Measurements from ENCODE around the gene ACER2.
"Not testable (repeated sequence)": the region's sequence is repeated elsewhere in the genome, so short reads cannot be mapped to it uniquely, and the experiment has no call there.

The ACER2 gene

DNA sequence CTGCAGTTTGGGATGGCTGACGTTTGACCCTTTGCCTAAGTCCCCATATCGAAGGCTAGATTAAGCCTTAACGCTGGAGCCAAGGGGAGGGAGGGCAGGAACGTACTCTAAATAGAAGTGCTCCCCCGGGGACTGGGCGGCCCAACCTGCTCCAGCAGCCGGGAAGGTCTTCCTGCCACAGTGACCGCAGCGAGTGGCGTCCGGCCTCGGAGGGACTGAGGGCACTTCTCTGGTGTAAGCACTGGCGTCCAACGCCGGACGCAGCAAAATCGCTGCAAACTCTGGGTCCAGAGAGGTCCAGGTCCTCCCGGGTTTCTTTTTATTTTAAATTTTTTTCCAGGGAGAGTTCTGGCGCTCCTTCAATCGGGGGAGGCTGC is 505 bp upstream of the ACER2 start:
- DNase-seq (ENCODE audit: low read depth in 1 of 2, low spot score in 1 of 2): no peak

DNA sequence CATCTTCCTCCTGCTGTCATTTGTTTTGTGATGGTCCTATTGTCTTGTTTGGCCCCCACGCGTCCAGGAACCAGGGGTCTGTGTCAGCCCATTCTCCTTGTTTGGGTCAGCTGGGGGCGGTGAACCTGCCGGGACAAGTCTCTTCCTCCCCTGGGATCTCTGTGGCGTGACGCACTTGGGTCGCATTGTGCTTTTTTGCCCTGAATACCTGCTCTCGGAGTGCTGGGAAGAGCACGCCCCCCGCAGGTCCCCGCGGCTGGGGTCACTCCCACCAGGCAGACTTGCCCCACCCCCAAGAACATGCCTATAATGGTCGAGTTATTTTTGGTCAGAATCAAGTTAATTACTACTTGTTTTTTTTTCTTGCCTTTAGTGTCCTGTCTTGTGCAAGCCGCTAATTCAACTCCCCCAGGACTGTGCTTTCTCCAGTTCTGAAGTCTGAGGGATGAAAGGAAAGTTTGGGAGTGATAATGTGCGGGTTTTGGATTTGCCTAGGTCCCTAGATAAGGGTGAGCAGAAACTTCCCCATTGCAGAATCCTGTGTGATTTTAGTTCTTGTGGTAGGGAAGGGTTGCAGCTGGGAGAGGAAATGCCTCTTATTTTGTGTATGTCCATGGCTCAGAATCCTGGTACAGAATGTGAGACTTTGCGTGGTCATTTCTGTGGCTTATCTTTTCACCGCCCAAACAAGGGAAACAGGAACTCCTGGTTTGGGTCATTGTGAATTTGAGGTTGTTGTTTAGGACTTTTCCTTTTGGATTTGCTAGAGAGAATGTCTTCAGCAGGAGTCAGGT is 789 bp downstream of the ACER2 start:
- no peak for DNase-seq (ENCODE audit: low read depth in 1 of 2, low spot score in 1 of 2)

DNA sequence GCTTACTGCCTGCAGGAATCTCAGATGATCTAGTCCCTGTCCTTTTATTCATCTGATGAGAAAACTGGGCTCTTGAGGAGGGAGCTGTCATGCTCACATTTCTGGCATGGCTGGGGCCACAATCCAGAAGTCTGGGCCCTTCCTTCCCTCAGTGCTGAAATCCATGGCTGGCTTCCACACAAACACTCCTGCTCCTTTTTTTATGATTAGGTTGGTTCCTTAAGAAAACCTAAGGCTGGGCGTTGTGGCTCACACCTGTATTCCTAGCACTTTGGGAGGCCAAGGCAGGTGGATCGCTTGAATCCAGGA is 1.3 kb downstream of the ACER2 start:
- DNase-seq (ENCODE audit: low read depth in 1 of 2, low spot score in 1 of 2): no peak

DNA sequence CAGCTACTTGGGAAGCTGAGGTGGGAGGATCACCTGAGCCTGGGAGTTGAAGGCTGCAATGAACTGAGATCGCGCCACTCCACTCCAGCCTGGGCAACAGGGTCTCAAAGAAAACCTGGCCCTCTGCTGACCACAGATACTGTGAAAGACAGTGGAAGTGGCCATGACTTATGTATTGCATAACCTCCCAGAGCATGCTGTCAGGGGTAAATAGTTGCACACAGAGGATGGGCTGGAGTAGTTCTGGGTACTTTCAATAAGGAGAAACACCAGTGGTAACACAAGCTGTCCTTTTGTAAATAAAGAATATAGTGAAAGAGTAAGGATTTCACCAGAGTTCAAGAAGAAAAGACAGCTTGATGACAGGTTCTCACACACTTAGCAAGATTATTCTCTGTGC is 1.8 kb downstream of the ACER2 start:
- DNase-seq (ENCODE audit: low read depth in 1 of 2, low spot score in 1 of 2): no peak

DNA sequence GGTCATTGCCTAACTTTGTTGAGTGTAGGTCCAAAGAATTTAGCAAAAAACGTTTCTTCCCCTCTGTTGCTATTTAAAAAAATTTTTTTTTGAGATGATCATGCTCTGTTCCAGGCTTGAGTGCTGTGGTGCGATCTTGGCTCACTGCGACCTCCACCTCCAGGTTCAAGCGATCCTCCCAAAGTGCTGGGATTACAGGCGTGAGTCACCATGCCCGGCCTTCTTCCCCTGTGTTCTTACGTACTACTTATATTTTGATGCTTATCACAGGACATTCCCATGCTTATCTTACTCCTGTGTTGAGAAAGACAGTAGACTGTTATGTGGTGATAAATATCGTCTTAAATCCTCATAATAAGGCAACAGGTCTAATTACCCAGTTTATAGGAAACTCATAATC is 2.5 kb downstream of the ACER2 start:
- DNase-seq (ENCODE audit: low read depth in 1 of 2, low spot score in 1 of 2): no peak

DNA sequence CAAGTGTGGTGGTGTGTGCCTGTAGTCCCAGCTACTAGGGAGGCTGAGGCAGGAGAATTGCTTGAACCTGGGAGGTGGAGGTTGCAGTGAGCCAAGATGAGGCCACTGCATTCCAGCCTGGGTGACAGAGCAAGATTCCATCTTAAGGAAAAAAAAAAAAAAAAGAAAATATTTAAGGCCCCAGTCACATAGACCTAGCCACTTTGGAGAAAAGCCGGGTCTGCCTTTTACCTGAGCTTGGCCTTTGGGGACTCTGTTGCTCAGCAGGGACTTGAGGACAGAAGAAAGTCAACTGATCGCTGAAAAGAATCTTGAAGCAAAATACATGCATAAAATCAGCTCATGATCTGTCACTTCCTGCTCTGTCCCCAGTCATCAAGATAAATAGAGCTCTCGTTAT is 4.6 kb downstream of the ACER2 start:
- not testable (repeated sequence) for DNase-seq (ENCODE audit: low read depth in 1 of 2, low spot score in 1 of 2)

DNA sequence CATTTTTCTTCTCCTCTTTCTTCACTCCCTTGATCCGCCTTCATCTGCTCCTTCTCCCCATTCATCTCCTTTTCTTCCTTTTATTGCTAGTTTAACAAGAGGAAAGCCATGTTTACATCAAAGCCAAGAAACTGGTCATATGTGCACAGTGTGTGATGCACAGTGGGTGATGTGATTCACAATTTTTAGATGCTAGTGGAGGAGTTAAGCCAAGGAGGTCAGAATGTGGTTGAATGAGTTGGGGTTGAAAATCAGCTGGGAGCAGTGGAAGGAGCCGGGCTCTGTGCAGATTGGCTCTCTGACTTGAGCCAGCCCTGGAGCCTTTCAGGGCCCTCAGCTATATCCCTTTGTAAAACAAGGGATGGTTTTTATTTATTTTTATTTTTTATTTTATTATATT is 7.3 kb downstream of the ACER2 start:
- no peak for DNase-seq (ENCODE audit: low read depth in 1 of 2, low spot score in 1 of 2)

DNA sequence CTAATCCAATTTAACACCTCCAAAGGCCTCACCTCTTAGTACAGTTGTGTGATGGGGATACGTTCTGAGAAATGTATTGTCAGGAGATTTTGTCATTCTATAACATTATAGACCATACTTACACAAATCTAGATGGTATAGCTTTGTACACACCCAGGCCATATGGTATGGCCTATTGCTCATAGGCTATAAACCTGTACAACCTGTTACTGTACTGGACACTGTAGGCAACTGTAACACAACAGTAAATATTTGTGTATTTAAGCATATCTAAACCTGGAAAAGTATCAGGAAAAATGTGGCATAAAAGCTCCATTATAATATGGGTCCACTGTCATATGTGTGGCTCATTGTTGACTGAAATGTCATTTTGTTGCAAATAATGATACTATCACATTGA is 12.1 kb downstream of the ACER2 start:
- DNase-seq (ENCODE audit: low read depth in 1 of 2, low spot score in 1 of 2): no peak

DNA sequence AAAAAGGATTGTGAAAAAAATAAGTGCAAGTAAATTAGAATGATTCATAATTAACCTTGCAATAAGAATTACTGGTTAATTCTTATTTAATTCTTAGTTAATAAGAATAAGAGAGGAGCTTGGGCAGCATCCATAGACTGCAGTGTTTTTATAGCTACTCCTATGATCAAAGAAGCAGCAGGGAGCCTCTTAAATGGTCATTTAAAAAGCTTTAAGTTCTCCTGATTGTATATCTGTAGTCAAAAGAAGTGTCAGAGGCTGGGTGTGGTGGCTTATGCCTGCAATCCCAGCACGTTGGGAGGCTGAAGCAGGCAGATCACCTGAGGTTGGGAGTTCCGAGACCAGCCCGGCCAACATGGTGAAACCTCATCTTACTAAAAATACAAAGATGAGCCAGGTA is 14.4 kb downstream of the ACER2 start:
- no peak for DNase-seq (ENCODE audit: low read depth in 1 of 2, low spot score in 1 of 2)

DNA sequence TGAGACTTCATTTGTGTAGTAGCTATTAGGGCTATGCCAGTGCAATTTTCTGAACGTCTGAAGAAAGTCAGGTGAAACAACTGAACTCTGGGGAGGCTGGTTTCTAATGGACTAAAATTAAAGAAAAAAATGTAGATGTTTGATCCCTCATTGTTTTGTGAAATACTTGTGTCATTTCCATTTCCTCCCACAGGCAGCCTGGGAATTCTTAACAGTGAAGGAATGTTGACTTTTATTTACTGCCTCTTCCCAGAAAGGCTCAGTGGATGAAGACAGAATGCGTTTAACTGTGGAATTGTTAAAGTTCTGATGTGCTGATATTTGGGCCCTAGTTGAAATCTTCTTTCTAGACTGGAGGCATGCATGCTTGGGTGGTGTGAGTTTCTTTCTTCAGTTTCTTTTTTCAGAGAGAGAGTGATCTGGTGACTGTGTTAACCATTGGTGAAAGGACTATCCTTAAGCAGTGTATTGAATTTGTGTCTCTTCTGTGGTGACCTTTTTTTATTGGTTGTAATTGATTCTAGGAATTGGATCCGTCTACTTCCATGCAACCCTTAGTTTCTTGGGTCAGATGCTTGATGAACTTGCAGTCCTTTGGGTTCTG is 15.5 kb downstream of the ACER2 start:
- DNase-seq (ENCODE audit: low read depth in 1 of 2, low spot score in 1 of 2): no peak

DNA sequence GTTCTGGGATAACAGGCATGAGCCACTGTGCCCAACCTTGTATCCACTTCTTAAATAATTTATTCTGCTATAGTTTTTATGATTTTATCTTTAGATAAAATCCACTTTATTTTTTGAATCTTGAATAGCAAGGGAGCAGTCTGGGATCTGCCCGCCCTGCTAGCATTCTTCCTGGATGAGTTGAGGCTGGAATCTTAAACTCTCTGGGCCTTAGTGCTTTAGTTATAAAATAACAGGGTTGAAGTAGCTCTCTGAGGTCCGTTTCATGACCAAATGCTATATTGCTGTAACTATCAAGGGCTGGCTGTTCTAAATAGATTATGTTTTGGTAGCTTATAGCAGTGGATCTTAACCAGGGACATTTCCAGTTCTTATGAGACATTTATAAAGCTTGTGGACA is 20.8 kb downstream of the ACER2 start:
- no peak for DNase-seq (ENCODE audit: low read depth in 1 of 2, low spot score in 1 of 2)

DNA sequence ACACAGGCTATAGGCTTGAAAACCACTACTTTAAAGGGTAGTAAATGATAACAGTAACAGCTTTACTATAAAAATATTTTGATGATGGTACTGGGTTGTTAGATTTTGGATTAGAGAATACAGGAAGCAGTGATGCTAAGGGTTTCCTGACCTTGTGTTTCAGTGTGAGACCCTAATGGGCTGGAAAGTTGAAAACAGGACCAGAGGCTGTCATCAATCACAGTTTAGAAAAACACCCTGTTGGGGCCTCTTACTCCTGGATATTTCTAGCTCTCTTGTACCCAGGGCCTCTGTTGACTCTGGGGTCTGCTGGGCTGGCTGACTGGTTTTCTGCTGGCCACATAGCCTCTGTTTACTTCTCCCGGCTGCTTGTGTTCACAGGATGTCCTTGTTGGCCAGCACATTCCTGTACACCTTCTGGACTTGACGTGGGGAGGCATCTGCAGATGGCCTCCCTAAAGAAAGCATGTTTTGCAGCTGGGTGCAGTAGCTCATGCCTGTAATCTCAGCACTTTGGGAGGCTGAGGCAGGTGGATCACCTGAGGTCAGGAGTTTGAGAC is 21.5 kb downstream of the ACER2 start:
- no peak for DNase-seq (ENCODE audit: low read depth in 1 of 2, low spot score in 1 of 2)

DNA sequence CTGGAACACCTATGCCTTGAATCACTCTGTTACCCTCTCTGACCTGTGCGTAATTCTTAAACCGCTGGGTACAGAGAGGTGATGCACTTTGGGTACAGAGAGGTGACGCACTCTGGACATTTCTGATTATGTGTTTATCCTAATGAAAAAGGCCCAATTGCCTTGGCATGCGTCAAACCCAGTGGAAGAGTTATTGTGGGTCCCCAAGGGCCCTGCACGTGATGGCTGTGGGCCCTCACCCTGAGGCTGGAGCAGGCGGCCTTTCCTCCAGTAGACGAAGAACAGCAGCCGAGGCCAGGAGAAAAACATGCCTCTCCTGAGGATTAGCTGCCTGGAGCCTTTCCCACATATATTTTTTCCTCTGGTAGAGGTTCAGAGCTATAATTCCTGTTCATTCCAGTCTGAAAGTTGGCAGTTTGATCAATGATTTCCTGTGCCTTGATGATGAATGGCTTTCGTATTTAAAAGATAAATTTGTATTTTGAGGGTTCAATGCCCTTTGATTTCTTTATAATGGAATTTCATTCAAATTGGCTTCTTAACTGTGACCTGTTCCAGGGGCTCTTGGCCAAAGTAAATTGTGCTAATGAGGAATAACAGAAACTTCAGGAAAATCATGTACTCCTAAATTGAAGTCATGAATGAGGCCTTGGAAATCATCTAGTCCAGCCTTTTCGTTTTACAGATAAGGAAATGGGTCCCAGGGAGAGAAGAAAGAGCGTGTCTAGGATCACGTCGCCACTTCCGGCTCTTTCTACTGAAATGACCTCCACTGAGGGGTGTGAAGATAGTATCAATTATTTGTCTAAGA is 22.8 kb downstream of the ACER2 start:
- no peak for DNase-seq (ENCODE audit: low read depth in 1 of 2, low spot score in 1 of 2)

DNA sequence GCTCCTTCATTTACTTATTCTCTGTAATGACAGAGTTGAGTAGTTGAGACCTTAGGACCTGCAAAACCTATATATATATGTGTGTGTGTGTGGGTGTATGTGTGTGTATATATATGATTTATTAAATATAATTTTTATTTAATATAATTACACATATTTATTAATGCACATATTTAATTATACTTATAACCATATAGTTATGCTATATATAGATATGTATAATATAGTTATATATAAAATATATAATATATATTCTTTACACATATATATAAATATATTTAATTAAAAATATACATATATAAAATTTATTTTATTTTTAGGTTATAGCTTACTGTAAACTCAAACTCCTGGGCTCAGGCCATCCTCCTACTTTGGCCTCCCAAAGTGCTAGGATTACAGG is 23.7 kb downstream of the ACER2 start:
- no peak for DNase-seq (ENCODE audit: low read depth in 1 of 2, low spot score in 1 of 2)

DNA sequence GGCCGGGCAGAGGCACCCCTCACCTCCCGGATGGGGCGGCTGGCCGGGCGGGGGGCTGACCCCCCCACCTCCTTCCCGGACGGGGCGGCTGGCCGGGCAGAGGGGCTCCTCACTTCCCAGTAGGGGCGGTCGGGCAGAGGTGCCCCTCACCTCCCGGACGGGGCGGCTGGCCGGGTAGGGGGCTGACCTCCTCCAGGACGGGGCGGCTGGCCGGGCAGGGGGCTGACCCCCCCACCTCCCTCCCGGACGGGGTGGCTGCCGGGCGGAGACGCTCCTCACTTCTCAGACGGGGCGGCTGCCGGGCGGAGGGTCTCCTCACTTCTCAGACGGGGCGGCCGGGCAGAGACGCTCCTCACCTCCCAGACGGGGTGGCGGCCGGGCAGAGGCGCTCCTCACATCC is 24.9 kb downstream of the ACER2 start:
- DNase-seq (ENCODE audit: low read depth in 1 of 2, low spot score in 1 of 2): not testable (repeated sequence)

DNA sequence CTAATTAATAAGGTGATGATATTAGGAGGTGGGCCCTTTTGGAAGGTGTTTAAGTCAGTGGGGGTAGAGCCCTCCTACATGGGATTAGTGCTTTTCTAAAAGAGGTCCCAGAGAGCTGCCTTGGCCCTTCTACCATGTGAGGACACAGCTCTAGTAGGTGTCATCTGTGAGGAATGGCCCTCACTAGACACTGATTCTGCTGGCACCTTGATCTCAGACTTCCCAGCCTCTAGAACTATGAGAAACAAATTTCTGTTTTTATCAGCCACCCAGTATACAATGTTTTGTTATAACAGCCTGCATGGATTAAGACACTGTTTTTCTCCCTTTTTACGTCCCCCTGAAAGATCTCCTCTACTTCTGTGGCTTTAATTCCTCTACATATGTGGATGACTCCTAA is 31.6 kb downstream of the ACER2 start:
- no peak for DNase-seq (ENCODE audit: low read depth in 1 of 2, low spot score in 1 of 2)

DNA sequence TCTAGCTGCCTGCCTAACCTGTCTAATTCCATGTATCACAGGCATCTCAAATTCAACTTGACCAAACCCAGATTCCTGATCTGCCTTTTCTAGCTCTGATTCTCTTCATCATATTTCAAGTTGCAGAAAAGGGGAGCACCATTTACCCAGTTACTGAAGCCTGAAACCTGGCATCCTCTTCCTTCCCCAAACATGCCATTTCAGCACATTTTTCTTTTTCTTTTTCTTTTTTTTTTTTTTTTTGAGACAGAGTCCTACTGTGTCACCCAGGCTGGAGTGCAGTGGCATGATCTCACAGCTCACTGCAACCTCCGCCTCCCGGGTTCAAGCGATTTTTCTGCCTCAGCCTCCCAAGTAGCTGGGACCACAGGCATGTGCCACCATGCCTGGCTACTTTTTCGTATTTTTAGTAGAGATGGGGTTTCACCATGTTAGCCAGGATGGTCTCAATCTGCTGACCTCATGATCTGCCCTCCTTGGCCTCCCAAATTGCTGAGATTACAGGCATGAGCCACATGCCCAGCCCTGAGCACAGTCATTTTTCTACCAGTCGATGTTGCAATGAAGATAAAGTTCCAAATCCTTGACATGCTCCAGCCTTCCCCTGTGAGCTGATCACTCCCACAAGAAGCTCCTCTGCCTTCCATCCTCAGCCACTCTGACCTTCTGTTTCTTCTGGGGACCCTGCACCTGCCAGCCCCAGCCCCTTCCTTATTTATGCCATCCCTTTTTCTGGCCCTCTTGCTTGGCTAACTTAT is 32.2 kb downstream of the ACER2 start:
- no peak for DNase-seq (ENCODE audit: low read depth in 1 of 2, low spot score in 1 of 2)

DNA sequence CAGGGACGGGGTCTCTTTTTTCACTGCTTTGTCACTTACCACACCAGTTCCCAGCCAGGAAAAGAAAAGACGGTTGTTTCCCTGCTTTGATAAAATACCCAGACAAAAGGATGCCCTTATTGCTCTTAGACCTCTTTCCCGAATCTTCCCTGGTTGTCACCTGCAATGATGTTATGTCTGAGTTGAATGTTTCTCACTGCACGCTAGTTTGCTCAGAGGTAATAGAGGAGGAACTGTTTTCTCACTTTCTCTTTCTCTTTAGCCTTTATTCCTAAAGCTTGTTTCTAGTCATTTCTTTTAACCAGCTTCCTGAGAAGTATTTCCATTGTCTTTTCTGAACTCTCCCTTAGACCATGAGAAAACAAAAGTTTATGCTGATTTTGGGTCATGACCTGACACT is 32.9 kb downstream of the ACER2 start:
- no peak for DNase-seq (ENCODE audit: low read depth in 1 of 2, low spot score in 1 of 2)

DNA sequence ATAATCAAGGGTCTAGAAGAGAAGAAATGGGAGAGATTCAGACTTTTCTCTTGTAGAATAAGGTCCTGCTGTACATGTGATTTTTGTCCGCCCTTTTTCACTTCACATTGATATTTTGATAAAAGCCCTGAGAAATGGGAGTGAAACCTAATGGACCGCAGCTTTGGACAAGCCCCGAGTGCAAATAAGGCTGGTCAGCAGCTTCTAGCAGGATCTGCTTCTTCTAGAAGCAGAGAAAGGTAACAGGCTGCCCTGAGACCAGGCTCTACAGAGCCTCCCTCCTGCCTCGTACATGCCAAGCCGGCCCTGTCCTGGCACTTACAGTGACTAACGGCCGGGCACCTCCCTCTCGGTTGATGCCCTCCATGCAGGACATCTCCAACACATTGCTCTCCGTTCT is 33.4 kb downstream of the ACER2 start:
- no peak for DNase-seq (ENCODE audit: low read depth in 1 of 2, low spot score in 1 of 2)

DNA sequence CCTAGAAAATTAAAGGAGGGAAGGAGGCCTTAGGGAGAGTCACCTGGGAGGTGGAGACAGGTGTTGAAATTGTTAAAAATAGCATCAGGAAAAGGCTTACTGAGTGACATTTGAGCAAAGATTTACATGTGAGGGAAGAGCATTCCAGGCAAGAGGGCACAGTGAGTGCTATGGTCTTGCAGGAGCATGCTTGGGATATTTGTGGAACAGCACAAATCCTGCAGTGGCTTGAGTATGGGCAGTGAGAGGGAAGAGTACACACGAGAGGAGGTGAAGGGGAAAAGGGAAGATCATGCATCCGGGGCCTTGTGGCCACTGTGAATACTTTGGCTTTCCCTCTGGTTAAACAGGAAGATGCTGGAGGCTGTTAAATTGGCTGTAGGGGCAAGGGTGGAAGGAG is 36.6 kb downstream of the ACER2 start:
- DNase-seq (ENCODE audit: low read depth in 1 of 2, low spot score in 1 of 2): no peak

DNA sequence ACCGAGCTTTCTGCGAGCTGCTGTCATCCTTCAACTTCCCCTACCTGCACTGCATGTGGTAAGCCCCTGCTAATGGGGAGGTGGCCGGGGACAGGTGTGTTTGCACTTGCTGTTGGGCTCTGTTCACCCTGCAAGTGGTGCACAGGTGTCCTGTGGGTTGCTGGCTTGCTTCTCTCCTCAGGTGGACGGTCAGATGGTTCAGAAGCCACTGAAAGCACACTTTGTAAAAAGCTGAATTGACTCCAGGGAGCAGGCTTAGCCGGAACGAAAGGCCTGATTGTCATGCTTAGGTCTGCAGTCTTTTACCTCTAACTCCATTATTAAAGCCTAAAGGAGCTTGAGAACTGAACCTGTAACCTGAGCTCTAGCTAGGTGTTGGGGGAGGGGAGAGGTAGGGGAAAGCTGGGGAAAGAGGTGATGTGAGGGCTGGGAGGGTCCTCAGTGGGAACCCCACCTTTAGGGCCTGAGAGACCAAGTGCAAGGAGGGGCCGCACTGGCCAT is 37.6 kb downstream of the ACER2 start:
- no peak for DNase-seq (ENCODE audit: low read depth in 1 of 2, low spot score in 1 of 2)
